Osteocyte (in vitro differentiated cells): ENCODE results near the gene BAMBI. TPM values are rescaled to one million over a fixed set of nuclear protein-coding genes. Genes with fewer than 3 reads are reported as not detected.

Experiments used
- DNase-seq: peaks from one replicate; pipeline ENCODE4 v3.0.0; 2021; ENCODE audit warnings: mixed read lengths; ENCODE audit not compliant: unreplicated experiment; ENCODE audit errors: extremely low spot score
- H3K27ac Mint-ChIP-seq: one replicate; pipeline ENCODE4 v1.8.0; 2021; ENCODE audit warnings: mild to moderate bottlenecking, mixed read lengths; ENCODE audit not compliant: unreplicated experiment
- H3K27me3 Mint-ChIP-seq: one replicate; pipeline ENCODE4 v1.8.0; 2021; ENCODE audit warnings: mixed read lengths; ENCODE audit not compliant: unreplicated experiment
- H3K36me3 Mint-ChIP-seq: one replicate; pipeline ENCODE4 v1.8.0; 2021; ENCODE audit warnings: mixed read lengths; ENCODE audit not compliant: unreplicated experiment
- H3K4me1 Mint-ChIP-seq: one replicate; pipeline ENCODE4 v1.8.0; 2021; ENCODE audit warnings: mixed read lengths; ENCODE audit not compliant: unreplicated experiment
- H3K4me3 Mint-ChIP-seq: one replicate; pipeline ENCODE4 v1.8.0; 2021; ENCODE audit warnings: mild to moderate bottlenecking, moderate library complexity, mixed read lengths; ENCODE audit not compliant: unreplicated experiment
- H3K9me3 Mint-ChIP-seq: one replicate; pipeline ENCODE4 v1.8.0; 2021; ENCODE audit warnings: mixed read lengths; ENCODE audit not compliant: unreplicated experiment
- CTCF ChIP-seq: fragments of 200-600 bp; sonication (generic); IDR thresholded peaks from 2 replicates; pipeline ENCODE4 v1.5.0; 2021; ENCODE audit warnings: antibody characterized with exemption, mild to moderate bottlenecking, moderate library complexity
- total RNA-seq: library from RNA; stranded (reverse); gene quantifications from 2 replicates; pipeline ENCODE4 v1.2.1, GENCODE V29; 2021

Gene BAMBI
- total RNA-seq, 1 donor from 2014 or later = 6.1 TPM

GRCh38 chr10:28711776-28712175 lies 34.5 kb downstream of the BAMBI start:
- Mint-ChIP-seq H3K9me3 (no peaks in the 10 kb centered on the region), H3K4me1 (no peaks in the 10 kb centered on the region), H3K27me3 (peaks cover 3% of the 10 kb centered on the region), H3K27ac (no peak overlapping the region), H3K4me3 (no peak overlapping the region), H3K36me3 (no peaks in the 10 kb centered on the region)
- DNase-seq = no peak
- TF ChIP-seq CTCF = no peak

GRCh38 chr10:28713626-28714352 lies 36.5 kb downstream of the BAMBI start:
- no peaks in the 10 kb centered on the region for H3K9me3 Mint-ChIP-seq

GRCh38 chr10:28714401-28715053 lies 37.2 kb downstream of the BAMBI start:
- Mint-ChIP-seq H3K4me3 (no peak overlapping the region), H3K27me3 (no peaks in the 10 kb centered on the region), H3K4me1 (peaks cover 4% of the 10 kb centered on the region), H3K27ac (no peak overlapping the region), H3K9me3 (no peaks in the 10 kb centered on the region), H3K36me3 (no peaks in the 10 kb centered on the region)
- TF ChIP-seq CTCF = no peak
- no peak for DNase-seq

More at GRCh38 chr10:28713626-28714352, 36.5 kb downstream of the BAMBI start:
- no peak overlapping the region for H3K4me3 Mint-ChIP-seq
- DNase-seq = no peak
- H3K4me1 Mint-ChIP-seq = no peaks in the 10 kb centered on the region
- H3K36me3 Mint-ChIP-seq = no peaks in the 10 kb centered on the region
- no peak overlapping the region for H3K27ac Mint-ChIP-seq
- no peak for TF ChIP-seq CTCF
- no peaks in the 10 kb centered on the region for H3K27me3 Mint-ChIP-seq

GRCh38 chr10:28715246-28715645 lies 37.9 kb downstream of the BAMBI start:
- H3K9me3 Mint-ChIP-seq = no peaks in the 10 kb centered on the region
- peaks cover 11% of the 10 kb centered on the region for H3K4me1 Mint-ChIP-seq
- no peaks in the 10 kb centered on the region for H3K36me3 Mint-ChIP-seq
- no peak overlapping the region for H3K27ac Mint-ChIP-seq
- no peak overlapping the region for H3K4me3 Mint-ChIP-seq
- no peak for DNase-seq
- TF ChIP-seq CTCF = no peak
- H3K27me3 Mint-ChIP-seq = no peaks in the 10 kb centered on the region

GRCh38 chr10:28715757-28716156 lies 38.4 kb downstream of the BAMBI start:
- H3K36me3 Mint-ChIP-seq = no peaks in the 10 kb centered on the region
- no peak overlapping the region for H3K27ac Mint-ChIP-seq
- no peak for TF ChIP-seq CTCF
- no peaks in the 10 kb centered on the region for H3K27me3 Mint-ChIP-seq
- no peak overlapping the region for H3K4me3 Mint-ChIP-seq
- no peaks in the 10 kb centered on the region for H3K9me3 Mint-ChIP-seq
- H3K4me1 Mint-ChIP-seq = peaks cover 12% of the 10 kb centered on the region
- DNase-seq = no peak
